NT2/D1 (cell line): ENCODE results near the gene OTOG.

ENCODE experiments used
- DNase-seq: peaks from one replicate; pipeline ENCODE4 v3.0.0-alpha.2; 2011; ENCODE audit warnings: low read depth, low spot score
- H3K27me3 ChIP-seq: 2 replicates; pipeline ENCODE4 v1.6.0; 2011; ENCODE audit warnings: mild to moderate bottlenecking; ENCODE audit not compliant: insufficient read length, insufficient read depth
- H3K36me3 ChIP-seq: 2 replicates; pipeline ENCODE4 v1.6.1; 2011; ENCODE audit warnings: mild to moderate bottlenecking, low read length, mixed read lengths; ENCODE audit not compliant: insufficient read depth, insufficient read length
- H3K4me1 ChIP-seq: 2 replicates; pipeline ENCODE4 v1.5.1; 2011; ENCODE audit not compliant: insufficient read depth, insufficient read length
- H3K4me3 ChIP-seq: 2 replicates; pipeline ENCODE4 v1.5.1; 2011; ENCODE audit warnings: low read depth; ENCODE audit not compliant: insufficient read length
- H3K9ac ChIP-seq: 2 replicates; pipeline ENCODE4 v1.6.0; 2011; ENCODE audit warnings: low read depth; ENCODE audit not compliant: insufficient read length
- H3K9me3 ChIP-seq: 2 replicates; pipeline ENCODE4 v1.5.1; 2011; ENCODE audit warnings: mild to moderate bottlenecking, low read length; ENCODE audit not compliant: insufficient read depth
- SUZ12 ChIP-seq: IDR thresholded peaks from 2 replicates; pipeline ENCODE4 v1.6.1; 2011; ENCODE audit not compliant: insufficient read length, insufficient read depth; ENCODE audit errors: extremely low read depth
- YY1 ChIP-seq: IDR thresholded peaks from 2 replicates; pipeline ENCODE4 v1.6.1; 2011; ENCODE audit not compliant: insufficient read length, insufficient read depth
- ZNF274 ChIP-seq: IDR thresholded peaks from 2 replicates; pipeline ENCODE4 v1.6.1; 2011; ENCODE audit warnings: mild to moderate bottlenecking, low read depth, low read length

The OTOG gene

GRCh38 chr11:17541330-17541885, 5.7 kb upstream of the OTOG start:
- H3K36me3 ChIP-seq: no peaks in the 10 kb centered on the region
- no peak for DNase-seq
- H3K4me1 ChIP-seq: peaks cover 14% of the 10 kb centered on the region
- H3K27me3 ChIP-seq: peaks cover 17% of the 10 kb centered on the region
- H3K4me3 ChIP-seq: no peak overlapping the region
- TF ChIP-seq SUZ12 (no peak), ZNF274 (no peak), YY1 (no peak)
- no peak overlapping the region for H3K9ac ChIP-seq
- H3K9me3 ChIP-seq: no peaks in the 10 kb centered on the region

GRCh38 chr11:17542249-17542648, 4.8 kb upstream of the OTOG start:
- TF ChIP-seq ZNF274 (no peak), YY1 (no peak), SUZ12 (no peak)

GRCh38 chr11:17543041-17543440, 4.0 kb upstream of the OTOG start:
- Histone ChIP-seq H3K27me3 (peaks cover 18% of the 10 kb centered on the region), H3K9ac (peak overlapping the region; percentile 76), H3K4me3 (no peak overlapping the region), H3K4me1 (peaks cover 19% of the 10 kb centered on the region), H3K36me3 (no peaks in the 10 kb centered on the region), H3K9me3 (no peaks in the 10 kb centered on the region)
- no peak for DNase-seq
- TF ChIP-seq ZNF274 (no peak), YY1 (no peak), SUZ12 (no peak)

More at GRCh38 chr11:17542249-17542648, 4.8 kb upstream of the OTOG start:
- no peak for DNase-seq
- Histone ChIP-seq H3K9ac (no peak overlapping the region), H3K9me3 (no peaks in the 10 kb centered on the region), H3K27me3 (peaks cover 18% of the 10 kb centered on the region), H3K36me3 (no peaks in the 10 kb centered on the region), H3K4me3 (no peak overlapping the region), H3K4me1 (peaks cover 14% of the 10 kb centered on the region)

- Histone ChIP-seq H3K27me3 (peaks cover 18% of the 10 kb centered on the region), H3K9ac (peak overlapping the region; percentile 76), H3K4me3 (peak overlapping the region; percentile 58), H3K4me1 (peaks cover 20% of the 10 kb centered on the region), H3K9me3 (no peaks in the 10 kb centered on the region), H3K36me3 (no peaks in the 10 kb centered on the region)
- TF ChIP-seq ZNF274 (no peak), SUZ12 (no peak)
- no peak for DNase-seq
Measured at GRCh38 chr11:17543574-17544180, 3.4 kb upstream of the OTOG start.

GRCh38 chr11:17544181-17544622, 2.9 kb upstream of the OTOG start, which contains the start of gene USH1C:
Gene USH1C, minus strand, starts transcription at chr11:17544416. Its CDS starts 109 bp downstream, at chr11:17544307.
- no peak for DNase-seq
- TF ChIP-seq SUZ12: no peak
- no peak for TF ChIP-seq ZNF274
- H3K4me3 ChIP-seq: peak within 1 kb of the TSS; percentile 58

GRCh38 chr11:17546240-17546639, 819 bp upstream of the OTOG start:
- TF ChIP-seq ZNF274 (no peak), YY1 (no peak), SUZ12 (no peak)
- Histone ChIP-seq H3K9me3 (no peaks in the 10 kb centered on the region), H3K4me3 (no peak overlapping the region)

More at GRCh38 chr11:17544181-17544622, 2.9 kb upstream of the OTOG start, which contains the start of gene USH1C:
- H3K4me1 ChIP-seq: peaks cover 20% of the 10 kb centered on the region
- H3K9ac ChIP-seq: peak within 1 kb of the TSS; percentile 76
- no peaks in the 10 kb centered on the region for H3K9me3 ChIP-seq
- H3K27me3 ChIP-seq: peaks cover 18% of the 10 kb centered on the region
- no peaks in the 10 kb centered on the region for H3K36me3 ChIP-seq

GRCh38 chr11:17547932-17548331, 873 bp downstream of the OTOG start:
- H3K4me3 ChIP-seq: peak overlapping the region; percentile 2
- no peak for DNase-seq
- peaks cover 8% of the 10 kb centered on the region for H3K4me1 ChIP-seq
- peak overlapping the region; percentile 26 for H3K9ac ChIP-seq
- TF ChIP-seq ZNF274 (no peak), YY1 (no peak), SUZ12 (no peak)
- H3K9me3 ChIP-seq: no peaks in the 10 kb centered on the region
- peaks cover 18% of the 10 kb centered on the region for H3K27me3 ChIP-seq
- H3K36me3 ChIP-seq: no peaks in the 10 kb centered on the region

More at GRCh38 chr11:17546240-17546639, 819 bp upstream of the OTOG start:
- no peak overlapping the region for H3K9ac ChIP-seq
- peaks cover 17% of the 10 kb centered on the region for H3K4me1 ChIP-seq
- peaks cover 18% of the 10 kb centered on the region for H3K27me3 ChIP-seq
- H3K36me3 ChIP-seq: no peaks in the 10 kb centered on the region
- no peak for DNase-seq
